IPS DF 4.7 (cell line): ENCODE measurements around the gene KCNH5.
A peak's percentile ranks its signal among the peaks of the same experiment; 100 is the strongest.

ENCODE experiments used
- DNase-seq: peaks from one replicate; pipeline ENCODE4 v3.0.0-alpha.2; 2013; ENCODE audit warnings: low spot score; ENCODE audit errors: extremely low read depth

KCNH5 gene

DNA sequence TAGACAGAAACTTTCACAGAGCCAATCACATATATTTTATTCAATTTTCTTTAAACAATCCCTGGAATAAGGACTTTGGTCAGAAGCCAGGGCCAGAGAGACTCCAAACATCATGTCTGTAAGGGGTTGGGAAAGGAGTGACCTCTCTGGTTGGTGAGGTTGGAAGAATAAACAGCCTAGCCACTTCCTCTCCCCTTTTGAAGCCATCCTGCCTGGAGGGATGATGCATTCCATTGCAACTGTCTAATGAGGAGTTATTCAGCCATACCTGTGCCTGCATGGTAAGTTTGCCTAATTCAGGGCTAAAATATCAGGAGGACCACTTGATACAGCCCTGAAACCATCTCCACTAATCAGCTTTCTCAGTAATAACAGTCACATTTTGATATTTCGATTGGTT lies 299.8 kb downstream of the KCNH5 start:
- DNase-seq = no peak

GRCh38 chr14:62743560-62743959 lies 301.7 kb downstream of the KCNH5 start:
- DNase-seq = no peak

GRCh38 chr14:62743118-62743517 lies 302.1 kb downstream of the KCNH5 start:
- DNase-seq = no peak

DNA sequence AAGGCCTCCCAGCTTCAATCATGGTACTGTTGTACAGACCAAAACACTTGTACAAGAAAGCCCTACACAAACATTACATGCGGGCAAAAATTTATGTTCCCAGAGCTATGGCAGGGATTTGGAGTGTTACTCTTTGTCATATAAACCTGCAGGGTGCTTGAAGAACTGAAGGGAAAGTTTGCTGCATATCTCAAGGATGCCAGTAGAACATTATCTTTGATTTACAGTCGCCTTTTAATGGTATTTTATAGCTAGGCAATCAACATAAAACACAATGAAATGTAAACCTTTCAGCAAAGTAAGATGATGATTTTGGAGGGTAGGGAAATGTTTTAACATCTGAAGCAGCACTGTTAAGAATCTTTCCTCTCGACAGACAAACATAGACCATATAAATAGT lies 305.6 kb downstream of the KCNH5 start:
- no peak for DNase-seq

- no peak for DNase-seq
Observed at GRCh38 chr14:62736048-62737043, 308.9 kb downstream of the KCNH5 start.

DNA sequence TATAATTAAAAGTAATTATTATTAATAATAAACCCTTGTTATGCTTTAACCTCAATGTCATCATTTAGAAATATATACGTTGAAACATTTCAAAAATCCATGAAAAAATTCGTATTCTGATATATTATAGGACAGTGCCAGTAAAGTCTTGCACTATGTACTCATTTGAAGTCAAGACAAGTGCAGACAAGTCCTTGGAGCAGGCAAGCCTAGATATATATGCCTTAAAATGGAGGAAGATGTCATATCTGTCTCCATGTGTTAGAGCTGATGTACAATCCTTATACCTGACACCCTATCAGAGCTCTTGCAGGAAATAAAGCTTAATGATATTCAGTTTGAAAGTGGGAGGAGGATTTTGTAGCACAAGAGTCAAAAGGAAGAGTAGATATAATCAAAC lies 310.4 kb downstream of the KCNH5 start:
- DNase-seq = no peak

- no peak for DNase-seq
Observed at GRCh38 chr14:62722406-62722805, 322.9 kb downstream of the KCNH5 start.

GRCh38 chr14:62718629-62719028 lies 326.6 kb downstream of the KCNH5 start:
- DNase-seq = no peak

GRCh38 chr14:62711351-62712023 lies 333.8 kb downstream of the KCNH5 start:
- DNase-seq = no peak

DNA sequence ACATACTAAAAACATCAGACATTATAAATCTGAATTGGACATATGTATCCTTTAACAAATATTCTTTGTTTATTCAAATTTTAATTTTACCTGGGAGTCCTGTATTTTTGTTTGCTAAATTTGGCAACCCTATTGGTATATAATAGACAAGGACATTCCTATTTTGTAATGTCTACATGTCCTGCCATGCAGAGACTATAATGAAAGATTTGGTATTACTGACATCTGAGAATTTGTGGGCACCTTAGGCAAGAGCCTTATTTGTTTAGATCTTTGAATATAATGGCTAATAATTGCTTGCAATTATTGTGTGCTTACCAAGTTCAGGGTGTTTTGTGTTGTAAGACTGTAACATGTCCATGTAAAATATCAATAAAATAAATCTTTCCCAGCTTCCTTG lies 334.4 kb downstream of the KCNH5 start:
- DNase-seq = no peak

DNA sequence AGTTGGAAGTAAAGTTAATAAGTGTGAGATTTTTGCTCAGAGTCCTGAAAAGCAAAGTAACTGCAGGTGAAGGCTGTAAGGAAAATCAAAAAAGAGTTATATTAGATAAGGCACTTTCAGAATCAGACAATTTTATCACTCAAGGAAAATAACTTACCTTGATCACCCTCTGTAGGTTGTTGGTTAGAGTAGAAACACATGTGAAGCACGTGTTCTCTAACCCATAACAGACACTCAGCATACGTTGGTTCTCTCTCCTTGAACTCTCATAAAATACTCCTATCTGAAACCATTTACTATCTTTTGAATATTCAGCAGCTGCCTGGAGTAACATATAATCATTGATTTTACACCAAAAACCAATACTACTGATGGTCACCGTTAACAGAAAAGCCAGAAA lies 335.5 kb downstream of the KCNH5 start:
- DNase-seq = no peak

DNA sequence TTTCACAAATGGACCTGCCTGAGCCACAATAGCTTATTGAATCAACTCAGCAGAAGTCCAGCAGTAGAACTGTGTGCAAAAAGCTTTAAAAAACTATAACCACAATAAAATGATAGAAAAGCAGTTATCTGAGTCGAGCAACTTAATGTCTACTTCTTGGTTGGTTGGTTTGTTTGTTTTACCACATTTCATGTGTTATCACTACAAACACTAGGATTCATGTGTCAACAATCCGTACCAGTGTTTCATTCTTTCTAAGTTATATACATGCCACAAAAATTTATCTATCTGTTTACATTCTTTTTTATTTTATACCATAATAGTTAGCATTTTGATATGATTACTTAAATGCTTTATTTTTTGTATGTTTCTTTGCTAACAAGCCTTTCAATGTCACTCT lies 339.0 kb downstream of the KCNH5 start:
- DNase-seq = no peak

- DNase-seq = no peak
Observed at GRCh38 chr14:62697461-62697860, 347.8 kb downstream of the KCNH5 start.

DNA sequence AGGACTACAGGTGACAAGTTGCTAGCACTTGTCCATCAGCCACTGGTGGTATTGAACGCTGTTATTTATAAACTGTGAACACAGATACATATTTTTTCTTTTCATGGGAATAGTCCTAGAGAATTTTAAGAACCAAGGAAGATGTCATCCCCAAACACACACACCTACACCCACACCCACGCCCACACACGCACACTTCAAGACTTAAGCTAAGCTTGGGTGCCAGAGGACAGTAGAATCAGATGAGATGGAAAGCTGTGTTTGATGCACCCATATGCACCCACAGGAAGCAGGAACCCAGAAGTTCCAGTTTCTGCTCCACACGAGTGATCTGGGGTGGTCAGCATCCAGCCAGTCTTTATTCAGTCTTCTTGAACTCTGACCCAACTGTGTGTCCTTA lies 348.3 kb downstream of the KCNH5 start:
- no peak for DNase-seq

DNA sequence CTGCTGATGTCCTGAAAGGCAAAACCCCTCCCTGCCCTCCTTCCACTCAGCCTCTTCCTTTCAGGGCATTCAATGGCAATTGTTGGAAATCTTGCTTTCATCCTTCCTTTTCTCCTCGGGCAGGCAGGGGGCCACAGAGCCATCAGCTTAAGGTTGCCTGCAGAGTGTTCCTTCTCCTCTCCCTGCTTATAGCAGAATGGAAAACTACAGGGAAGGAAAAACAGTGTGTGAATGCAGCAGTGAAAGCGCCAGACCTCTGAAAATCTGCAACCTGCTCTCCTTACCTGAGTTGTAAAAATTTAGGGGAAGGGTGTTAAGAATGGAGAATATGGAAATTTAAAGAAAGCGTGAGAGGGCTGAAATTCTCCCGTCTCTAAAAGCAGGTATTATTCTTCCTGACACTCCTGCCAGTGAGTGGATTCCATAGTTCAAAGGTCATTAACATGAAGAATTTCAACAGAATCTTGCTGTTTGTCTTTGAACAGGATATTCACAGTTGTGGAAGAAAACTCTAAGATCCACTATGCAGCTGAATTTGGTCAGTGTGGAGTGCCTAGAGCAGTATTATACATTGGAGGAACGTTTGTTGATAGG lies 348.8 kb downstream of the KCNH5 start:
- DNase-seq = peak; percentile 46

DNA sequence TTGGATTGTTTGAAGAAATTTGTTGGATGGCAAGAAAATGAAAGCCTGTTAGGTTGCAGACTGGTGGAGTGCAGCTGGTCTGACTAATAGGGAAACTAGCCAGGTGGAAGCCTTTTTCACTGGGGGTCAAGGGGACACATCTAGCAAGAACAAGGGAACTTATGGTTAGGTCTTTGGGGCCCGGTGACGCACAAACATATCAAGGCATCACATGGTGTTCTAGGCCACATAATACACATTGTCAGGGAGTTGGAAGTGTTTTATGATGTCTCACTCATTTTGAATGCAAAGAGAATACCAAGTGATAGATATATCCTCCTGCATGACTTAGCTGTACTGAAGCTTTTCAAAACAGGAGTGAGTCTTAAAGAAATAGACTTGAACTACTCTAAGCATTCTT lies 351.2 kb downstream of the KCNH5 start:
- no peak for DNase-seq

DNA sequence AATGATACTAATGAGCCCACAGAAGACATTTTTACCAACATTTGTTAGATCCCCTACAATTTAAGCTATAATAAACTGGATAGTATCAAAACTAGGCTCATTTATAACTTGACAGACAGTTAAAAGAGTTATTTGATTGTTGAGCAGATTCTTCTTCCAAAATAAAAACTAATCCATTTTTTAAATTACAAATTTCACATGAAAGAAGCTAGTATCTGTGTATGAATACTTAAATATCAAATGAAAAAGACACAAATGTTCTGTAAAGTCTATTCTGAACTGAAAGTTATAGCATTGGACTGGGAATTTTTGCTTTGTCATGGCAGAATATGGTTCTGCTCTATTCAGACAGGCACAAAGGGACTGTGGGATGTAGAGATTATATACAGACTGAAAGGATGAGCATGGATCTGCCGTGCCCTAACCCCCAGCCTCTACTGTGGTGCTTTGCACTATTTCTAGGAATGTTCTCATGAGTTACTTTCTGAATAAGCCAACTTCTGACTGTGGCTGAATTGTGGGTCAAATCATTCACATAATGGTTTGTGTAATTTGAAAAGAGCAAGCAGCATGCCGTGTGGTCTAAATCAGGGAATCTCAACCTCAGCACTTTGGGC lies 352.7 kb downstream of the KCNH5 start:
- no peak for DNase-seq

GRCh38 chr14:62691647-62692489 lies 353.4 kb downstream of the KCNH5 start:
- DNase-seq = no peak

- DNase-seq = no peak
Observed at GRCh38 chr14:62689733-62690132, 355.5 kb downstream of the KCNH5 start.

GRCh38 chr14:62687818-62688217 lies 357.4 kb downstream of the KCNH5 start:
- DNase-seq = no peak

- no peak for DNase-seq
Observed at GRCh38 chr14:62684376-62684775, 360.9 kb downstream of the KCNH5 start.
